ENCODE results near the gene CDK5.
"Not testable (repeated sequence)": the region's sequence is repeated elsewhere in the genome, so short reads cannot be mapped to it uniquely, and the experiment has no call there.

Gene CDK5

DNA sequence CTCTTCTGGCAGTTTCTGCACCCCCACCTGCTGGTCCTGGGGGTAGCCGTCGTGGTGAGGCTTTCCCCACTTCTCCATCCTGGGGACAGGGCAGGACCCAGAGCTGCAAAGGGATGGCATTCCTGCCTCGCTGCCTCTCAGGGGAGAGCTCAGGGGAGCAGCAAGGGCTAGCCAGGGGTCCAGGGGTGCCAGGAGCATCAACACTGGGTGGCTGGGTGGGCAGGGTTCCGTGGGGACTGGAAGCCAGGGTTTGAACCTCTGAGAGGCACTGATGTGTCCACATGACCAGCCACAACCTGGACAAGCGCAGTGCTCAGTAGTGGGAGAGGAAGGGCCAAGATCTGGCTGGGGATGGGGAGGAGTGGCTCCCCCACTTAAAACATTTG is 23.8 kb downstream of the CDK5 start:
- no peak for DNase-seq (ENCODE audit: low spot score)

DNA sequence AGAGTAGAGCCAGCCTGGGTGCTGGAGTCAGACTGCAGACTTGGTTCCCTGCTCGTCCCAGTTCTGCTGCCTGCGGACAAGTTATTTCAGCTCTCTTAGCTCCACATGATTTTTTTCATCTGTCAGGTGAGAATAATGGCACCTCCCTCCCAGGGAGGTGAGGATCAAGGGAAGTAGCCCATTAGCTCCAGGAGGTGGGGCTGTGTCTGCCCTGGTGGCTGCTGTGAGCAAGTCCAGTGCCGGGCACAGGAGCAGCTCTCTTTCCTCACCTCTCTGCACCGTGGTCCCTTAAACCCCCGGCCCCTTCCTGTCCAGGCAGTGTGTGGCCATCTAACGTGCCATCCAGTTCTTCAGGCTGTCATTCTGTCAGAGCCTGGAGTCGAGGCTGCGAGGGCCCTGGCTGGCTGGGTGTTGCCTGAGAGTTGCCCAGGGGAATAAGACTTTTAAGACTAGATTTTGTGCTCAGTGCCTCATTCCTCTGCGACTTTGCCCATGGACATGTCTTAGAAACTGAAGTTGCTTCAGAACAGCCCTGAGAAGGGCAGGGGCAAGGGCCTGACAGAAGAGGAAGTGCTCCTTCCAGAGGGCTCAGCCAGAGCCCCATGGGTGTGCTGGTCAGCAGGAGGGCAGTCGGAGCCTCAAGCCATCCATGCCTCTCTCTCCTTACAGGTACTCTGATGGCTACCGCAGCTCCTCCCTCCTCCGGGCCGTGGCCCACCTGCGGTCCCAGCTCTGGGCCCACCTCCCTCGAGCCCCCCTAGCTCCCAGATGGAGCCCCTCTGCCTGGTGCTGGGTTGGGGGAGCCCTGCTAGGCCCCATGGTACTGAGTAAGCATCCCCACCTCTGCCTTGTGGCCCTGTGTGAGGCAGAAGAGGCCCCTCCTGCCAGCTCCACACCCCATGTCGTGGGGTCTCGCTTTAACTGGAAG is 24.5 kb downstream of the CDK5 start:
- no peak for DNase-seq (ENCODE audit: low spot score)

DNA sequence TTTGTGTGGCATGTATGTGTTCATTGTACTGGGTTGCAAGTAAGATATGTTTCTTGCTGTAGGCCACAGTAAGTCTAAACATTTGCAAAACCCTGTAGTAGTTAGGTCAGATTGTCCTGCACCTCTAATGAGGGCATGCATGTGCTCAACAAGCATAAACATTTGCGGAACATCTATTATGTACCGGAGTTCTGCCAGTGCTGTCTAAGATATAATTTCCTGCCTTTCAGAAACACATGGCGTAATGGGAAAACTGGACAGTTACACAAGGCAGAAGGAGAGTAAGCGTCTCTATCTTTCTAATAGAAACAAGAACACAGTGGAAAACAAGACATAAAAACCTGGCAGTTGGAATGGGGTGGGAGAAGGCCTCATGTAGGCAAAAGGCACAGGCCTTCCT is 26.7 kb downstream of the CDK5 start:
- no peak for DNase-seq (ENCODE audit: low spot score)

DNA sequence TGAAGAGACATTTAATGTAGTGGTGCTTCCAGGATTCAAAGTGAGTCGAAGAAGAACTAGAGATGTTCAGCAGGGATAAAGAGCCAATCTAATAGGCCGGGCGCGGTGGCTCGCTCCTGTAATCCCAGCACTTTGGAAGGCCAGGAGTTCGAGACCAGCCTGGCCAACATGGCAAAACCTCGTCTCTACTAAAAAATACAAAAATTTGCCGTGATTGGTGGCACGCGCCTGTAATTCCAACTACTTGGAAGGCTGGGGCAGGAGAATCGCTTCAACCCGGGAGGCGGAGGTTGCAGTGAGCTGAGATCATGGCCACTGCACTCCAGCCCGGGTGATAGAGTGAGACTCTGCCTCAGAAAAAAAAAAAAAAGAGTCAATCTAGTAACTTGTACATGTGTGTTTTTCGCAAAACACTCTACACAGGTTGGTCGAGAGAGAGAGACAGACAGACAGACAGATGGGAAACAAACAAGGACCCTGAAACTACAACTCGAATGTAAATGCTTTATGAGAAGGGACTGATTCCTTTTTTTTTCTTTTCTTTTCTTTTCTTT is 28.7 kb downstream of the CDK5 start:
- DNase-seq (ENCODE audit: low spot score): no peak

DNA sequence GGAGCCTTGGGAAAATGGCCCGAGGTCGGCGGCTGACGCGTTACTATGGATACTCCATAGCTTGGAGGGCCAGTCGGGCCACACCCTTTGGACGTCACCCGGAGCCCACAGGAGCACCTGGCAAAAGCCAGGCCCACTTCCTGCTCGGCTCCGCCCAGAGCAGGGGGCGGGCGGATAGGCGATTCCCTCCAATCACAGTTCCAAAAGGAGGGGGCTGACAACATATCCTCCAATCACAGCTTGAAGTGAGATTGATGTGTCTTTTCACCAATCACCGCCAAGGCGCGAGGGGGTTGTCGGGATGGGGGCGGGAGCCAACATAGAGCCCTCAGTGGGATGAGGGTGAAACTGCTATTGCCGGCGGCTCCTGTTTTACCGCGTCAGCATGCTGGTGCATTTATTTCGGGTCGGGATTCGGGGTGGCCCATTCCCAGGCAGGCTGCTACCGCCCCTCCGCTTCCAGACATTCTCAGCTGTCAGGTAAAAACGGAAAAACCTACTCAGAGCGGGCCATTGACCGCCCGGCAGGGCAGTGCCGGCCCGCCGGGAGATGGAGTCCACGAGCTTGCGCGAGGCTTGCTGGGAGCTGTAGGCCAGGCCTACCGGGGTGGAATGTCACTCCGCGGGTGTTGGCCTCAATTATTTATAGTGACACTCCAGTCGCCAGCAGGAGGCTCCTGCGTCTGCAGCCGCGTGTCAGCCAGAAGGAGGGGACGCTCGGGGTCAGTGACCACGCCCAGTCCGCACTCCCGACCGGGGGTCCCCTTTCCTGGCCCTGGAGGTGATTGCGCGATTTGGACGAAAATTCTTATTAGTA is 29.4 kb downstream of the CDK5 start, which contains the start of gene ABCB8:
Gene ABCB8 (plus strand): TSS at position 320 of the 817 bp plus-strand sequence. CDS start 66 bp downstream, at position 386.
- DNase-seq (ENCODE audit: low spot score): peak; percentile 100

DNA sequence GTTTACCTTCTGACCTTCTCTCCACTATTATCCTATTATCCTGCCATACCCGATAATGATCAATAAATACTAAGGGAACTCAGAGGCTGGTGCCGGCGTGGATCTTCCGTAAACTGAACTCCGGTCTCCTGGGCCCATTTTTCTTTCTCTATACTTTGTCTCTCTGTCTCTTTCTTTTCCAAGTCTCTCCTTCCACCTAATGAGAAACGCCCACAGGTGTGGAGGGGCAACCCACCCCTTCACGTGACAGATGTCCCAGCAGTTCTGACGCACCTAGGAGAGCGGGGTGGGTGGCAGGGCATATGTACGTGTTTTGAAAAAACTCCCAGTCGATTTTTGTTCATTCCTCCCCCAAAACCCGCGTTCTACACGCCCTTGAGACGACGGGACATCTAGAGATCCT is 30.0 kb downstream of the CDK5 start:
- DNase-seq (ENCODE audit: low spot score): not testable (repeated sequence)

DNA sequence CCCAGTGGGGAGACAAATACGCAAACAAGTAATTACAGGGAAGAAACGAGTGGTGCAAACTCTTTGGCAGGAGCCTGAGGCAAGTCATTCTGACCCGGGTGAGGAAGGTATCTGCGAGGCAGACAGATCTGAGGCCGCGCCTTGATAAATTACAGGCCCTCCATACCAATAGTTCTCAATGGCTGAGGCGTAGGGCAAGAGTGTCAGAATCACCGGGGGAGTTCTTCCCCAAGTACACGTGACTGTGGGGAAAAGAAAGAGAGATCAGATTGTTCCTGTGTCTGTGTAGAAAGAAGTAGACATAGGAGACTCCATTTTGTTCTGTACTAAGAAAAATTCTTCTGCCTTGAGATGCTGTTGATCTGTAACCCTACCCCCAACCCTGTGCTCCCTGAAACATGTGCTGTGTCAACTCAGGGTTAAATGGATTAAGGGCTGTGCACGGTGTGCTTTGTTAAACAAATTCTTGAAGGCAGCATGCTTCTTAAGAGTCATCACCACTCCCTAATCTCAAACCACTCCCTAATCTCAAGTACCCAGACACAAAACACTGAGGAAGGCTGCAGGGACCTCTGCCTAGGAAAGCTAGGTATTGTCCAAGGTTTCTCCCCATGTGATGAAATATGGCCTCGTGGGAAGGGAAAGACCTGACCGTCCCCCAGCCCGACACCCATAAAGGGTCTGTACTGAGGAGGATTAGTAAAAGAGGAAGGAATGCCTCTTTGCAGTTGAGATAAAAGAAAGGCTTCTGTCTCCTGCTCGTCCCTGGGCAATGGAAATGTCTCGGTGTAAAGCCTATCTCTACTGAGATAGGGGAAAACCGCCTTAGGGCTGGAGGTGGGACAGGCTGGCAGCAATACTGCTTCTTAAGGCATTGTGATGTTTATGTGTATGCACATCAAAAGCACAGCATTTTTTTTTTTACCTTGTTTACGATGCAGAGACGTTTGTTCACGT is 30.6 kb downstream of the CDK5 start:
- DNase-seq (ENCODE audit: low spot score): not testable (repeated sequence)

DNA sequence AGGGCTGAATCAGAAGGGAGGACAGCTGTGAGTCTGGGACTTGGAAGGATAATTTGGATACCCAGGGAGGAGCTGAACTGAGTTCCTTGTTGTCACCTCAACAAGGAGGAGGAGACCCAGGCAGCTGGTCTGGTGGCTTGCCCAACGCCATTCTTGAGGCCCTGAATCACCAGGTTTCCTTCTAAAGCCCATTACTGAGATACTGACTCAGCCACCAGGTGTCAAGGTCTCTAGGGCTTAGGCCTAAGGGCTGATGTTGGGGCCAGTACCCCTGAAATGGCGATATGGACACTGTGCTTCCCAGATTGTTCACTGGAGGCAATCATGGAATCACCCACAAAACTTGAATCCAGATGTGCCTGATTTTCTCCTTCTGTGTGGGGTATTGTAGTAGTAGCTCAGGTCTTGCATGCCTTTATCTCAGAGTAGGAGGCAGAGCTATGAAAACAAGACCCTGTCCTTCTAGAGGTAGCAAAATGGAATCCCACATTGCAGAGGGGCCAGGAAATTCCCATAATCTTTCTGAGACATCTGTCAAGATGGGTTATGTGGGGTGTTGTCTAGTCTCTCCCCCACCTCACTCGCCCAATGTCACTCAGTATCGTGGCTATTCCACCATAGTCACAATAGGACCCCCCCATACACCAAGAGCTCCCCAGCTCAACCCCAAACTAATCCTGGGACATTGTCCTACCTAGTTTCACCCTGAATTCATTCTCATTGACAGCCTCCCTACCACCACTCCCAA is 31.6 kb downstream of the CDK5 start:
- no peak for DNase-seq (ENCODE audit: low spot score)

DNA sequence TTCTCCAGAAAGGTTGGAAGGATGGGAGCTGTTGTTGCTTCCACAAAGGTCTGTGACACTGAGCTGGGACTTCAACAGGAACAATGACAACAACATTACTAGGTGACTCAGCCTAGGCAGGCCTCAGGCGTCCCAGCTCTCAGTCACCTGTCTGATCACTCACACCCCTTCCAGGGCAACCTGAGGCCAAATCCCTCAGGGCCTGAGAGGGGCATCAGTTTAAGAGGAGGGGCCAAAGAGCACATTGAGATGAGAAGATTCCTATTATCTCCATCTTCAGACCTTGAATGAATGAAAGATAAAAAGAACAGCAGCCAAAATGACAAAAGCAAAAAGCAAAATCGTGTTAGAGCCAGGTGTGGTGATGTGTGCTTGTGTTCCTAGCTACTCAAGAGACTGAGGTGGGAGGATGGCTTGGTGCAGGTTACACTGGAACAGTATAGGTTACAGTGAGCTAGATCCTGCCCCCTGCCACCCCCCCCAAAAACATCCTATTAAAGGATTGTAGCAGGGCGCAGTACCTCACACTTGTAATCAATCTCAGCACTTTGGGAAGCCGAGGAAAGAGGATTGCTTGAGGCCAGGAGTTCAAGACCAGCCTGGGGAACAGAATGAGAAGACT is 33.2 kb downstream of the CDK5 start, which contains the start of gene ATG9B:
Gene ATG9B (minus strand): TSS at position 60 of the 622 bp plus-strand sequence. CDS start 71 bp downstream, outside the sequence.
- DNase-seq (ENCODE audit: low spot score): no peak

DNA sequence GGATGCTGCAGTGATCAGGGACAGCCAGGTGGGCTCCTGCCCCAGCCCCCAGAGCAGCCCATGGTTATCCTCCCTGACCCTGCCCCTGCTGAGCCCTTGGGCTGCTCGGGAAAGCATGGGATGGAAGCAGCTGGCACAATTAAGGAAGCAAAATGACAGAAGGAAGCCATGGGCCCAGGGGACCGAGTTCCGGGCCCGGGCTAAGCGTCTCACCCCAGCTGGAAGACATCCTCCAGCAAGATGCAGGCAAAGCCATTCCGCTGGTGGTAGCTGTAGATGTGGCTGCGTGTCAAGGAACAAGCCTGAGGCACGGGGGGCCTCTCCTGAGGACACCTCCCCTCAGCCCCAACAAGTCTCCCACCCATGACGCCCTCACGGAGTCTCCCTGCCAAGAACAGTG is 34.5 kb downstream of the CDK5 start:
- DNase-seq (ENCODE audit: low spot score): no peak

DNA sequence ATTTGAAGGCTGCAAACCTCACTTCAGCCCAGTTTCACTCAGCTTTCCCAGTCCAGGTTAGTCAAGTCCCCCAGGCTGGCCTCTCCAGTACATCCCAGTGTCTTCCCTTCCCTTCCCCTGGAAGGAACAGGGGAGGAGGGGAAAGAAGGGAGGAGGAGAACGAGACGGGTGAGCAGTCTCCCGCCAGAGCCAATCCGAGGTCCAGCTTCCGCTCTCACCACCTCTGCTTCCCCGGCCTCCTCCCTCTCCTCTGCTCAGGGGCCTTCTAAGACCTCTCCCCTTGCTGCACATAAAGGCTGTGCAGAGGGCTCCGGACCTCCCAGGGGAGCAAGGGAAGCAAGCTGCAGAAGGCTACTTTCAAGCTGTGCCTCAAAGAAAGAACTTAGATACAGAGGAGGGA is 37.5 kb downstream of the CDK5 start:
- no peak for DNase-seq (ENCODE audit: low spot score)

DNA sequence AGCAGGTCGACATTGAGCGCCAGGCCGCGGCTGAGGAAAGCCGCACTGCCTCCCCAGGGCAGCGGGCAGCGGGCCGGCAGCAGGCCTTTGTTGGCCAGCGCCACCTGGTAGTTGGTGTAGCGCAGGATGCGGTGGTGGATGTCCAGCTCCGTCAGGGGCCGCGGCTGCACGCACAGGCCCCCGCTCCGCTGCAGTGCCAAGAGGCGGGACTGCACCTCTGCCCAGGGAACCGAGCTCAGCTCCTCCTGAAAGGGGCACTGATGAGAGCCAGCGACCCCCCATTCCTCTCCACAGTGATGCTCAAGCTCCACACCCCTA is 38.6 kb downstream of the CDK5 start:
- no peak for DNase-seq (ENCODE audit: low spot score)

DNA sequence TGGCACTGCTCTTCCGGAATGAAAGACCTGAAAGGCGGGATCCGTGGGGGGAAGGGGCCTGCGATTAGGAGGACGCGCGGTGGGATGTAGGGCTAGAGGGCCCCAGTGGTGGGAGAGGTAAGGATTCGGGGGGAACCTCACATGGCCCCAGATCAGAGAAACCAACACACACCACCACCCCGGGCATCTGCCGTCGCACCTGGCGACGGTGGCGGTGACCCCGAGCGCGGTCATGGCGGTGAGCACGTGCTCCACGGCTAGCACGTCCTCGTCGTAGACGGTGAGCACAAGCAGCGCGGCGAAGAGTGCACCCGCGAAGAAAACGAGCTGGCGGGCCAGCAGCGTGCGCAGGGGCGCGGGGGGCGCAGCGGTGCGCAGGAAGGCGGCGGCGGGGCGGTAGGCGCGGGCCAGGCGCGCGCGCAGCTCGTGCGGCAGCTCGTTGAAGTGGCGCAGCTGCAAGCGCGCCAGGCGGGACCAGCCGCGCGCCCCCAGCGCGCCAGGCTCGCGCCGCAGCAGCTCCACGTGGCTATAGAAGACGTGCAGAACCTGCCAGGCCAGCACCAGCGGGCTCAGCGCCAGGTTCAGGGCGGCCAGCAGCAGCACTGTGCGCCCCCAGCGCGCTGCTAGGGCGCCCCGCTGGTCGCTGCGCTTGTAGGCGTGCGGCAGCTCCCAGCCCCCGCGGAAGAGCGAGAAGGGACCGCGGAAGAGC is 39.1 kb downstream of the CDK5 start:
- no peak for DNase-seq (ENCODE audit: low spot score)

DNA sequence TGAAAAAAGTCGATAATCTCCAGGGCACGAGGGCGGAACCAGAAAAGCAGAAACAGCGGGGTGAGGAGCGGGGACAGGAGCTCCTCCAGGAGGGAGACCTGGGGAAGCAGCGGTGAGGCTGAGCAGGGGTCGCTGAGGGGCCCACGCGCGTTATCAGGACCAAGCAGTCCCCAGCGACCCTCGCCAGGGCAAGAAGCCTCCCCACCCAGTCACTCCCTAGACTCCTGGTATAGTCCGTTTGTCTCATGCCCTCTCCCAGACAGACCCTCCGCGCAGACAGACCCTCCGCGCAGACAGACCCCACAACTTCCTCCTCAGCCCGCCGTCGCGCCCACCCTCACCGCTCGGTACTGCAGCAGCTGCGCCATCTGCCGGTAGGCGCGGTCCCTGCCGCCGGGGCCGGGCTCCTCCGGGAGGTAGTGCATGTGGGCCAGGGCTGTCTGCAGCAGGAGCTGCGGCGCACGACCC is 39.7 kb downstream of the CDK5 start:
- peak; percentile 78 for DNase-seq (ENCODE audit: low spot score)

DNA sequence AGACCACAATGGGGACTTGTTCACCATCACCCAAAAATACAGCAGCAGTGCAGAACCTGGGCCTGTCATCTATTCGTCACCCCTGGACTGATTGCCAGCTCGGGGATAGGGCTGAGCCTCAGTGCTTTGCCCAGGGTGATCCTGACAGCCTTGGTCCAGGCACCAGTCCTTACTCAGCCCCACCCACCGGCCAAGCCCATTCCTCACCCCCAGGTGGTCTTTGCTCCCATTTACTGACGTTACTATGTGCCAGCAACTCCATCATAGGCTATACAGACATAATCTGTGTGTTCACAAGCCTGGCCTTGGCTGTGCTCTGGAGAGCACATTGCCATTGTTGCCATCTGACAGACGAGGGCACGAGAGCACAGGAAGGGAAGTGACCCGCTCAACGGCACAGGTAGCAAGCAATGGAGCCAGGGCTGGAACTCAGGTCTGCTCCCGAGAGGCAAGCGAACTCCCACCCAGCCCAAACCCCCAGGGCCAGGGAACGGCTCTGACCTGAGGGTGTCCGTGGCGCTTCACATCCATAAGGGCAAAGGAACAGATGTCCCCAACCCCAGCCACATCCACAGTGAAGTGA is 40.2 kb downstream of the CDK5 start:
- no peak for DNase-seq (ENCODE audit: low spot score)

DNA sequence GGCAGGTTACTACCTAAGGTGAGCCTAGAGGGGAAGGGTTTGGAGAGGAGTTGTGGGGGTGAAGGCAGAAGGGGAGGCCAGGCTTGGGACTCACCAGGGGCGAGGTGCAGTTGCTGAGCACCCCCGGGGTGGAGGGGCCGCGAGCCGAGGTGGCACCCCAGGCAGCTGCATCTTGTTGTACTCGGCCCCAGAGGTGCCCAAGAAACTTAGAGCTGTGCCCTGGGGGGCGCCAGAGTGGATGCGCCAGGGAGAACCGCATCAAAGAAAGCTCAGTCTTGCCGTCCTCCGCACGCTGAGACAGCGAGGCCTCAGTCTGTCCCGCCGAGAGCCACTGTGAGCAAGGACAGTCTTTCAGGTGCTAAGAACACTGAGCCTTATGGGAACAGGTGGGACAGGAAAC is 40.8 kb downstream of the CDK5 start:
- DNase-seq (ENCODE audit: low spot score): no peak

DNA sequence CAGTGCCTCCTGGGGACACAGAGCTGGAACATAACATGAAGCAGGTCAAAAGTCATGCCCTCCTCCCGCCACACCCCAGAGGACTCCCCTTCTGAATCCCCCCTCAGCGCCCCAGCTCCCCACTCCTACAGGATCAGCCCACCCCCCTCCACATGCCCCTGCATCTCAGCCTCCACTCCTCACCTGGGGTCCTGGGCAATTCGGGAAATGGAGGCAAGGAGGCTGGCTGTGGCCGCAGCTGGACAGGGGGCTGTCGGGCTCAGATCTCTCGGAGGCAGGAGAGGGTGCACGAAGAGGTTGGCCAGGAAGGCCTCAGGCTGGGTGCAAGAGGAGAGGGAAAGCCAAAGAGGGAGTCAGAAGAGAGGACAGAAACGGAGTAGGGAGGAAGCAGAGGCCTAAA is 41.2 kb downstream of the CDK5 start:
- no peak for DNase-seq (ENCODE audit: low spot score)

DNA sequence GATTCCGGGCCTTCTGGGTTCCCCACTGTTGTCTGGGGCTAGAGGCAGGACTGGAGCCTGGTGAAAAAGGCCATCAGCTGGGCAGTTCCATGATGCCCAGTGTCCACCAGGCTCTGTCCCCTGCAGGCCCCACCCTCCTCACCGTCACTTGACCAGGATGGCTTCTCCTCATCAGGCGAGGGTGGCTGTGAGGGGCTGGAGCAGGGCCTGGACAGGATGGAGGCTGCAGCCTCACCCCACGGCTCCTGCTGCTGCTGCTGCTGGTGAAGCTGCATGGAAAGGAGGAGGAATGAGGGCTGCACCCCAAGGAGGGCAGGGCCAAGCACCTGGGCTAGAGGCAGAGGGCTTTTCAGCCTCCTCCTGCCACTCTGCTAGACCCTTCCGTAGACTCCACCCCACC is 41.7 kb downstream of the CDK5 start:
- DNase-seq (ENCODE audit: low spot score): no peak

DNA sequence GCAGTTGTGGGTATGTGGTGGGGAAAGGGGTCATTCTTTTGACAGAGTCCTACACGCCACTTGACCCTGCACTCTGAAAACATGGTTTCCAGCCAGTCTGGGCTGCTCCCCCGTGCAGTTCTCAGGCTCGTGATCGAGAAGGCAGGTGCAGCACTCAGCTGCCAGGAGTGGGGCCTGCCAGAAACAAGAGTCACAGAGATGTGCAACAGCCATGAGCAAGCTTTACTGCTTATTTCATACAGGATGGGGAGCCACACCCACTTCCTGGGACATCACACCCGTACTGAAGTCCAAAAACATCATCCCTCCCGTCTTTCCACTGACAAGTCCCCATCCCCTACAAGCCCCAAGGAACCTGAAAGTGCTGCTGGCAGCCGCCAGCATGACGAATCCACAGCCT is 42.7 kb downstream of the CDK5 start:
- no peak for DNase-seq (ENCODE audit: low spot score)

Measured in germinal center (tissue), 1 donor.